DMS 273 (cell line): ENCODE results near the gene NUTF2.

ENCODE experiments used
- DNase-seq: peaks from one replicate; lab custom pipeline; 2025; ENCODE audit not compliant: unreplicated experiment; lab: John Stamatoyannopoulos, UW

The NUTF2 gene

DNA sequence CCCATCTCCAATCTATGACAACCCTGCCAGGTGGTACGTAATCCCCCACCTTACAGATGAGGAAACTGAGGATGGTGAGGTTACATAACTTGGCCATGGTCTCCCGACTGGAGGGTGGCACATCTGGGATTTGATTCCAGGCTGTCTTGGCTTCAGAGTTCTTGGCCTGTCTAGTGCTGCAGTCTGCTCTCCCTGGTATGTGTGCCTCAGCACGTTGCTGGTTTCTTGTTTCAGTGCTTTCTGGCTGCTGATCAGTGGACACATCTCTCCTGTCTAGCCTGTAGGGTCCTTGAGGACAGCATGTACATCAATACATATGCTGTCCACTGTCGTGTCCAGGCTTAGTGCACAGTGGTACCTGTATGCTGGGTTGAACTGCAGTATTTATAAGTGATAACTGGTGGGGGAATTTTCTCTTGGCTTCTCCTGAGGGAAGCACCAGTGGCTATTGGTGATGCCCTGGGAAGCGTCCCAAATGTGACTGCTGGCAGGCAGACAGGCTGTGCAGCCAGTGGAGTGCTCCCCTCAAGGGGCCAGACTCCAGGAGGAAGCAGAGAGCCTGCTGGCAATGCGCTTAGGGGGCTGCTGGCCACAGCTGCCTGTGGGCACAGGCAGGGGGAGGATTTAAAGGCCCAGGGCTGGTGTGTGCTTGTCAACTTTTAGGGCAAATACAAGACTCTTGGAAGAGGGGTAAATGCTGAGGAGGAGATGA is 70.6 kb downstream of the NUTF2 start:
- peak; percentile 59 for DNase-seq

GRCh38 chr16:67917852-67918236 is 71.1 kb downstream of the NUTF2 start:
- DNase-seq: no peak

DNA sequence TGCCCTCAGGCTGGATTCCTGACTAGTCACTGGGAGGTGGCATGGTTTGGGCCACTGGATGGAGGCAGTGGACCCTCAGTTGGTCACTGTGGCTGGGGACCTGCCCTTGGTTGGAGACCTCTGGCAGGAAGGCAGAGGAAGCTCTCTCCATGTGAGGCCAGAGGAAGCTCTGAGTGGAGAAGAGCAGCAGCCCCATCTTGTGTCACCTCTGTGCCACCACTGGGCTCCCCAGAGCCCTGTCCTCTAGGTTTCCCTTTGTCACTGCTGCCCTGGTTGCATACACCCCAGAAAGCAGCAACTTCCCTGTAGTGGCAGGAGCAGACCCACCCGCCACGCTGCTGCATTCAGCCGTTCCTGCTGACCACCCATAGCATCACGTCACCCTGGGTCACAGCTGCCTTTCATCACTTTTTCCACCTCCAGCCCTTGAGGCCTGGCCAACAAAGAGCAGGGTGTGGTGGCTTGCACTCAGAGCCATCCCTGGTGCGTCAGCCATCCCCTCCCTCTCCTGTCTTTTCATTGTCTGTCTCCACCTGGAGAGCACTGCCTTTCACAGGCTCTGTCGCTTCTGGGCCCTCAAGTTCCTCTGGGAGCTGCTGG is 73.0 kb downstream of the NUTF2 start:
- DNase-seq: no peak
